Colonic mucosa (tissue), 4 donors: Measurements from ENCODE around the gene POLR3B. TPM values are rescaled to one million over a fixed set of nuclear protein-coding genes. Genes with fewer than 3 reads are reported as not detected.

Experiments
- DNase-seq: peaks from one replicate; pipeline ENCODE4 v3.0.0-alpha.2; 2020
- H3K27ac ChIP-seq: fragments of 200-600 bp; one replicate; pipeline ENCODE4 v1.8.0; 2021
- H3K27me3 ChIP-seq: fragments of 200-600 bp; one replicate; pipeline ENCODE4 v1.8.0; 2021
- H3K36me3 ChIP-seq: fragments of 200-600 bp; one replicate; pipeline ENCODE4 v1.8.0; 2021
- H3K4me1 ChIP-seq: fragments of 200-600 bp; one replicate; pipeline ENCODE4 v1.8.0; 2021; ENCODE audit warnings: mild to moderate bottlenecking
- H3K4me3 ChIP-seq: fragments of 200-600 bp; one replicate; pipeline ENCODE4 v1.8.0; 2021
- H3K9ac ChIP-seq, 2 donors: one replicate each; pipeline ENCODE4 v1.7.0; 2013; ENCODE audit warnings: control low read depth in 2 of 2, low read depth in 2 of 2, low read length in 2 of 2
- H3K9me3 ChIP-seq: fragments of 200-600 bp; one replicate; pipeline ENCODE4 v1.8.0; 2021
- intact Hi-C: fragments of 100-400 bp; cut with DNase I; formaldehyde crosslinking; loops from one replicate; pipeline ENCODE4 v1.14.1; 2022
- total RNA-seq, 2 donors: library from RNA; stranded (reverse); fragmentation: NEBNext Ultra II Directional in 1 of 2; extraction: Animal tissue kit (Norgen Biotek cat#: 25700) in 1 of 2; gene quantifications; one replicate each; pipeline ENCODE4 v1.2.1, GENCODE V29; 2021
- TF ChIP-seq, protein P1 (sequence below): fragments of 200-600 bp; IDR thresholded peaks from one replicate; pipeline ENCODE4 v1.8.0; 2022; ENCODE audit warnings: antibody characterized with exemption, mild to moderate bottlenecking
- donor health status: healthy.
- donor health status: DM: no; HTN: no; CAD: no.
- donor health status: DM: no; HTN: no; CAD: no.

The POLR3B gene
- total RNA-seq, 2 donors from 2014 or later = 5.7 to 10.4 TPM

DNA sequence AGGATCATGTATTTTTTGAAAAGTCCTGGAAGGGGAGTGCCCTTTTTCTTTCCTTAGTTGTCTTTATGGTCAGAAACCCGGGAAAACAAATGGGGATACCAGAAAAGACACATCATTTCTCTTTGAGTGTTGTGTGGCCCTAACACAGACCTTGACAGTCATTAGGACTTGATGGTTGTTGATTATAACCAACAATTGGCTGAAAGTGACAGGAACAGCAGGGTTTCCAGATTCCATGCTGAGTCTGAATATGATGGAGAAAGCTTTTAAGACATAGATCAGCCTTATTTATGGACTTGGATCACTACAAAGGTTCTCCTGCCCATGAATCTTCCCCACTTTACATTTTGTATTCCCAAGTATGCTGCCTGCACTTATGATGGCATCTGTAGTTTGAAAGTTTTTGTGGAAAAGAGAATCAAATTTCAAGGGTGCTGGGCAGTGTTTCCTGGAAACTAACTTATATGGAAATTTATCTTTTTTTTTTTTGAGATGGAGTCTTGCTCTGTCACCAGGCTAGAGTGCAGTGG lies 30.4 kb downstream of the POLR3B start:
- H3K36me3 ChIP-seq = no peaks in the 10 kb centered on the region
- DNase-seq = no peak
- H3K4me1 ChIP-seq = no peaks in the 10 kb centered on the region
- no peak overlapping the region for H3K4me3 ChIP-seq
- H3K9me3 ChIP-seq = no peaks in the 10 kb centered on the region
- H3K27ac ChIP-seq = no peak overlapping the region
- no peaks in the 10 kb centered on the region for H3K27me3 ChIP-seq
- no peak overlapping the region for H3K9ac ChIP-seq
- TF ChIP-seq, protein P1, sequence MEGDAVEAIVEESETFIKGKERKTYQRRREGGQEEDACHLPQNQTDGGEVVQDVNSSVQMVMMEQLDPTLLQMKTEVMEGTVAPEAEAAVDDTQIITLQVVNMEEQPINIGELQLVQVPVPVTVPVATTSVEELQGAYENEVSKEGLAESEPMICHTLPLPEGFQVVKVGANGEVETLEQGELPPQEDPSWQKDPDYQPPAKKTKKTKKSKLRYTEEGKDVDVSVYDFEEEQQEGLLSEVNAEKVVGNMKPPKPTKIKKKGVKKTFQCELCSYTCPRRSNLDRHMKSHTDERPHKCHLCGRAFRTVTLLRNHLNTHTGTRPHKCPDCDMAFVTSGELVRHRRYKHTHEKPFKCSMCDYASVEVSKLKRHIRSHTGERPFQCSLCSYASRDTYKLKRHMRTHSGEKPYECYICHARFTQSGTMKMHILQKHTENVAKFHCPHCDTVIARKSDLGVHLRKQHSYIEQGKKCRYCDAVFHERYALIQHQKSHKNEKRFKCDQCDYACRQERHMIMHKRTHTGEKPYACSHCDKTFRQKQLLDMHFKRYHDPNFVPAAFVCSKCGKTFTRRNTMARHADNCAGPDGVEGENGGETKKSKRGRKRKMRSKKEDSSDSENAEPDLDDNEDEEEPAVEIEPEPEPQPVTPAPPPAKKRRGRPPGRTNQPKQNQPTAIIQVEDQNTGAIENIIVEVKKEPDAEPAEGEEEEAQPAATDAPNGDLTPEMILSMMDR = no peak
- intact Hi-C loops = loop anchor here (2.0 to 10.0 kb wide), 3 partner anchors 454 to 717 kb away; no protein-coding TSS in a partner anchor

GRCh38 chr12:106389151-106389550 lies 31.6 kb downstream of the POLR3B start:
- H3K27me3 ChIP-seq = no peaks in the 10 kb centered on the region
- TF ChIP-seq, protein P1 = no peak
- H3K27ac ChIP-seq = no peak overlapping the region
- intact Hi-C loops = loop anchor here (2.0 to 10.0 kb wide), 3 partner anchors 453 to 716 kb away; no protein-coding TSS in a partner anchor
- H3K4me3 ChIP-seq = no peak overlapping the region
- H3K4me1 ChIP-seq = no peaks in the 10 kb centered on the region
- H3K36me3 ChIP-seq = no peaks in the 10 kb centered on the region
- no peak overlapping the region for H3K9ac ChIP-seq
- no peaks in the 10 kb centered on the region for H3K9me3 ChIP-seq
- no peak for DNase-seq

GRCh38 chr12:106392759-106393158 lies 35.2 kb downstream of the POLR3B start:
- no peak overlapping the region for H3K27ac ChIP-seq
- no peaks in the 10 kb centered on the region for H3K27me3 ChIP-seq
- intact Hi-C loops = no loop called here
- H3K4me3 ChIP-seq = no peak overlapping the region
- TF ChIP-seq, protein P1 = no peak
- DNase-seq = no peak
- no peaks in the 10 kb centered on the region for H3K36me3 ChIP-seq
- H3K9ac ChIP-seq = no peak overlapping the region
- no peaks in the 10 kb centered on the region for H3K9me3 ChIP-seq
- H3K4me1 ChIP-seq = no peaks in the 10 kb centered on the region

GRCh38 chr12:106409878-106410277 lies 52.3 kb downstream of the POLR3B start:
- no peak for DNase-seq
- intact Hi-C loops = no loop called here
- TF ChIP-seq, protein P1 = no peak
- Histone ChIP-seq H3K36me3 (no peaks in the 10 kb centered on the region), H3K9ac (no peak overlapping the region), H3K4me1 (no peaks in the 10 kb centered on the region), H3K9me3 (no peaks in the 10 kb centered on the region), H3K27me3 (no peaks in the 10 kb centered on the region), H3K27ac (no peak overlapping the region), H3K4me3 (no peak overlapping the region)

DNA sequence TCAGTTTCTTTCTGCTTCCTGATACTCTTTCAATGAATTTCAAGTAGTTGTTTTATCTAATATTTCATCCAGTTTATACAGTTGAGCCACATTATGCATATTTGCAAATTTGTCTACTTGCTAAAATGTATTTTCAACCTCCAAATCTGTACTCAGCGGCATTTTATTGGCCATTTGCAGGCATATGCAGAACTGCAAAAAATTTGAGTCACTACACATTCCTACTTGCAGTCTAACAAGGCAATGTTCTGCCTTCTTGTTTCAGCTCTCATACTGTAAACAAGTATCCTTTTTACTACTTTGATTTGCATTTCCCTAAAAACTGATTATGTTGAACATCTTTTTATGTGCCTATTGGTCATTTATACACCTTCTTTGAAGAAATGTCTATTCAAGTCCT lies 55.0 kb downstream of the POLR3B start:
- DNase-seq = no peak
- intact Hi-C loops = no loop called here
- Histone ChIP-seq H3K4me3 (no peak overlapping the region), H3K27ac (no peak overlapping the region), H3K36me3 (no peaks in the 10 kb centered on the region), H3K4me1 (no peaks in the 10 kb centered on the region), H3K27me3 (no peaks in the 10 kb centered on the region), H3K9me3 (no peaks in the 10 kb centered on the region), H3K9ac (no peak overlapping the region)
- TF ChIP-seq, protein P1 = no peak
